GM19452 (cell line): ENCODE measurements around the gene GSTCD.
"Not testable (repeated sequence)": the region's sequence is repeated elsewhere in the genome, so short reads cannot be mapped to it uniquely, and the experiment has no call there.

Experiments used
- ATAC-seq: cut with Tn5 transposase; IDR thresholded peaks from one replicate; pipeline ENCODE4 v1.9.1; 2021; ENCODE audit not compliant: unreplicated experiment

Gene GSTCD

GRCh38 chr4:105805501-105806120, 97.0 kb downstream of the GSTCD start:
- no peak for ATAC-seq

- no peak for ATAC-seq
Measured at GRCh38 chr4:105807496-105807895, 98.9 kb downstream of the GSTCD start.

- no peak for ATAC-seq
Measured at GRCh38 chr4:105808030-105808749, 99.6 kb downstream of the GSTCD start.

- no peak for ATAC-seq
Measured at GRCh38 chr4:105808750-105809041, 100.1 kb downstream of the GSTCD start.

- no peak for ATAC-seq
Measured at GRCh38 chr4:105815701-105816100, 107.1 kb downstream of the GSTCD start.

DNA sequence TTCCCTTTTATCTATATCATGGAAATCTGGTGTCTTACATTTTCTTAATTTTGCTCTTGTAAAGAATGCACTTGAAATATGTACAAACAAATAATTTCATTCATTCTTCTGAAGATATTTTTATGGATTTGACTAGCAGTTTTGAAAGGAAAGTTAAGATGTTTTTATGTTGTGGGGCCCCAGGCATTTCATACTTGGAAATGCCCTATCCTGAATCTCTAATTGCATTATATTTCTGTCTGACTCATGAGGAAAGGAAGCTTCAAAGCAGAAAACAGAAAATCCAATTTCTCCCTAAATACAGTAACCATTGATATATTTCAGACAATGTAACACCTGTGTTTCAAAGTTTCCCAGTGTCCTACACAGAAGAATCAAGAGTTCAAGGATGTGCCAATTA, 113.5 kb downstream of the GSTCD start:
- ATAC-seq, result no peak

DNA sequence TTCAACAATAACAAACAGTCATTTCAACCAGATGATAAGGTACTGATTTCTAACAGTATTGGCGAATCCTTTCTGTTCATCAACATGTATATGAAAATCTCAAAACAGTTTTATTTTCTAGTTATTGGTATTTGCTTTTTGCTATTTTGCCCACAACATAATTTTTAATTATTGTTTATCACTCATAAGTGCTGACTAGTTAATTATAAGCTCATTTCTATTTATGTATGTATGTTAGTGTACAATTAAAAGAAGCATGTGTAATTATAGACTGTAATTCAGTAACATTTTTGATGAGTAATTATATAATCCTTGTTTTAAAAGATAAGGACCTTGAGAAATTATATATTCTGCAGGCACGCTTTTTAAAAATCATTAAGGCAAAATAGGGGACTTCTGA, 119.5 kb downstream of the GSTCD start:
- no peak for ATAC-seq

- ATAC-seq, result no peak
Measured at GRCh38 chr4:105831189-105831588, 122.6 kb downstream of the GSTCD start.

GRCh38 chr4:105835177-105835576, 126.6 kb downstream of the GSTCD start:
- no peak for ATAC-seq

- no peak for ATAC-seq
Measured at GRCh38 chr4:105836537-105836936, 128.0 kb downstream of the GSTCD start.

DNA sequence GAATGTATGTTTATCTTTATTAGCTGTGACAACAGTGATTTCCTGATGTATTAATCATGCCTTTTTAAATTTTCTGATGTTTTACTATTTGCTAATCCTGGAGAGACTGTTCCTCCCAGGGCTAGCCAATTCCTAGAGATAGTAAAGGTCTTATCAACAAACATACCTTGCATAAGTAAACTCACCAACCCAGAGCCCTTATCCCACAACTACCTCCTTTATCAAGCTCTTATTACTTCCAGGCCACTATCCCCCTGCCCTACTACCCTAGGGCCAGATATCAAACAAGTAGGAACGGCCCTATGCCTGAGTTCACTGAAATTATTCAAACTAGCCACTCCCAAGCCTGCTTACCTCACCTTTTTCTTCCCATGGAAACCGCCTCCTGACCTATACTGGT, 128.5 kb downstream of the GSTCD start:
- no peak for ATAC-seq

GRCh38 chr4:105838082-105838481, 129.5 kb downstream of the GSTCD start:
- no peak for ATAC-seq

- no peak for ATAC-seq
Measured at GRCh38 chr4:105840426-105841174, 132.0 kb downstream of the GSTCD start.

DNA sequence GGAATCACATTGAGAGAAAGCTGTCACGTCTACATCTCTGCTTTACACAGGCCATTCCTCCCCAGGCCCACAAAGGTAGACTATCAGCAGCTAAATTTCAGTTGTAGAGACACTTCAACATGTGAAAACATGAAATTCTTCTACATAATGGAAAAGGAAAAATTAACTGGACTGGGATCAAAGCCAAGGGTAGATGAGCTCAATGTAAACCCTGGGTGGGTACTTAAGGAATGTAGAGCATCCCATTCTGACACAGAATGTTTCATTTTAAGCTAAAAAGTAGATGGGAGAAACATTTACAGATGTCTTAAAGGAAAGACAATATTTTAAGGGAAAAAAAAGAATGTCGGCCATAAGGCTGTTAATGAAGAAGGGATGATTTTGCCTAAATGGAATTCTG, 135.4 kb downstream of the GSTCD start:
- no peak for ATAC-seq

DNA sequence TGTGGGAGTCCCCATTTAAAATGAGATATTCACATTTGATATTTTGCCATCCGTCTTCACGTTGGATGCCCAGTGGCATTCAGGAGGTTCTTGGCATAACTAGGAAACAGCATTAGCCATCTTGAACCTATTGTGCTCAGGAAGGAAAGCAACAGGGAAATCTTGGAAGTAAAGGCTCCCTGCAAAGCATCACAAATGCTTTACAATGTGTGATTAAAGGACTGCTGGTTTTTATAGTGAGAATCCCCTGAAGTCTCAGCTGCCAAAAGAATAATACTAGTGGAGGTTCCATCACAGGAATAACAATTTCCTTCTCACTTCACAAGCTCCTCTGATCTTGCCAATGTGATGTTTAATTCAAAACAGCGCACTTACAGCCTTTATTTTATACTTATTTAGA, 137.0 kb downstream of the GSTCD start:
- no peak for ATAC-seq

GRCh38 chr4:105848359-105848758, 139.8 kb downstream of the GSTCD start:
- not testable (repeated sequence) for ATAC-seq

DNA sequence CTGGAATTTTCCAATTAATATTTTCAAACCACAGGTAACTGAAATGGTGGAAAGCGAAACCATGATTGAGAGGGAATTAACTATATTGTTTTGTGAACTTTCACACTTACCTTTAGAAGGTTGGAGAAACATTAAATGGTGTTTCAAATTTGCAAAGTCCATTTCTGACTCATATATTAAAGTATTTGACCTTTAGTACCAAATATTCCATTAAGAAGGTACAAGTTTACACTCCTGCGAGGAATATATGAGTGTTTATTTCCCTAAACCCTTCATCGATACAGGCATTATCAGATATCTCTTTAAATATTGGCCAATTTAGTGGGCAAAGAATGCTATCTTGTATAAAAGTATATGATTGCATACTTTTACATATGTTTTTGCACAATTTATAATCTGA, 142.6 kb downstream of the GSTCD start:
- no peak for ATAC-seq

- ATAC-seq, result not testable (repeated sequence)
Measured at GRCh38 chr4:105852230-105852629, 143.6 kb downstream of the GSTCD start.

DNA sequence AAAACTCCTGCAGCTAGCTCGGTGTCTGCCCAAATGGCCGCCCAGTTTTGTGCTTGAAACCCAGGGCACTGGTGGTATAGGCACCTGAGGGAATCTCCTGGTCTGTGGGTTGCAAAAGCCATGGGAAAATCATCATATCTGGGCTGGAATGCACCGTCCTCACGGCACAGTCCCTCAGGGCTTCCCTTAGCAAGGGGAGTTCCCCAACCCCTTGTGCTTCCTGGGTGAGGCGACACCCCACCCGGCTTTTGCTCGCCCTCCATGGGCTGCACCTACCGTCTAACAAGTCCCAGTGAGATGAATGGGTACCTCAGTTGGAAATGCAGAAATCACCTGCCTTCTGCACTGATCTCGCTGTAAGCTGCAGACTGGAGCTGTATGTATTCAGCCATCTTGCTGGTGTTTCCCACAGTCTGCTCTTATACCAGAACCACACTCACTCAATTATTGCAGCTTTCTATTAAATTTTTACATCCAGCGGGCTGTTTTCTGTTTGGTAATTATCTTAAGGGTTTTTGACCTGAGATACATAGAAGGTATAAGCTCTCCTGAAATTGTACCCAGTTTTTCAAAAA, 150.0 kb downstream of the GSTCD start:
- ATAC-seq, result no peak

GRCh38 chr4:105859233-105859632, 150.6 kb downstream of the GSTCD start:
- no peak for ATAC-seq

DNA sequence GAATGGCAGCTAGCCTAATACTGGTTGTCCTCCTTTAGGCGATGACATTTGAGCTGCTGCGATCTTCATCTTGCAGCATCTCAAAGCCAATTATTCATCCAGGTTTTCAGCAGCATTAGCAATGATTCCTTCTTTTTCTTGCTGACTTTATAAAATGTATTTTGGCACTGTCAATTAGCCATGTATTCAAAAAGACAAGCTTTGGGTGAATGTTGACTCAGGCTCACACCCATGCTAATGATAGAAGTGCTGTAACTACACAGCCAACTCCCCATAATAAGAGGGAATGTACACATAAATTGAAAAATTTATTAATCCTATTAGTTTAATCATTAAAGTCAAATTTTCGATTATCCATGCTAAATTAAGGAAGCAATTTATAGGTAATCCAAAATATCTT, 162.4 kb downstream of the GSTCD start:
- ATAC-seq, result no peak

DNA sequence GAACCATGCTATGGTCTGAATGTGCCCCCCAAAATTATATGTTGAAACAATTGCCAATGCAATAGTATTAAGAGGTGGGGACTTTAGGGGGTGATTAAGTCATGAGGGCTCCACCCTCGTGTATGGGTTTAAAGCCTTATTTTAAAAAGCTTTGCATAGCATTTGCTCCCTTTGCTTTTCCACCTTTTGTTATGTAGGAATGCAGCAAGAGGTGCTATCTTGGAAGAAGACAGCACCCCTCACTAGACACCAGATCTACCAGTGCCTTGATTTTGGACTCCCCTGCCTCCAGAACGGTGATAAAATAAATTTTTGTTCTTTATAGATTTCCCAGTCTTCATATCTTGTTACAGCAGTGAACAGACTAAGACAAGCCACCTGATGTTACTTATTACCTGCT, 163.4 kb downstream of the GSTCD start:
- no peak for ATAC-seq
